SK-N-SH treated with all-trans-retinoic acid at 6 μM for 48 hours (cell line): ENCODE data around the gene ZNF653.

Source experiments
- BACH2 ChIP-seq: fragments of 250-450 bp; sonication (Bioruptor Pico); IDR thresholded peaks from 2 replicates; pipeline ENCODE4 v1.9.0; 2021; ENCODE audit warnings: mild to moderate bottlenecking, borderline replicate concordance
- ZFP30 ChIP-seq: fragments of 450-650 bp; formaldehyde crosslinking; IDR thresholded peaks from 2 replicates; pipeline ENCODE4 v1.5.0; 2022; ENCODE audit warnings: mild to moderate bottlenecking, moderate library complexity

GRCh38 chr19:11494634-11495285 lies 10.9 kb downstream of the ZNF653 start:
- TF ChIP-seq BACH2 (CRISPR knock-in tag): no peak
- no peak for TF ChIP-seq ZFP30 (CRISPR knock-in tag)
